GM23338 (cell line): Measurements from ENCODE around the gene MAGI1.

ENCODE experiments used
- CREB1 ChIP-seq: fragments of 250-450 bp; sonication (Bioruptor Pico); IDR thresholded peaks from 2 replicates; pipeline ENCODE4 v1.5.0; 2020; ENCODE audit warnings: low read depth, mild to moderate bottlenecking, moderate library complexity
- CTCF ChIP-seq, 2 experiments: fragments of 200-600 bp in 1 of 2; sonication (generic) in 1 of 2; conservative IDR thresholded peaks; 2 replicates each; pipeline versions ENCODE4 v1.5.1 to v1.6.1; 2016 to 2017; ENCODE audit warnings: antibody characterized with exemption in 2 of 2, low read depth in 2 of 2, mild to moderate bottlenecking in 2 of 2, moderate library complexity in 1 of 2
- ETS1 ChIP-seq: IDR thresholded peaks from 2 replicates; pipeline ENCODE4 v1.6.1; 2016; ENCODE audit warnings: antibody characterized with exemption
- EZH2phosphoT487 ChIP-seq: fragments of 200-600 bp; sonication (generic); IDR thresholded peaks from one replicate; pipeline ENCODE4 v1.8.1; 2018; ENCODE audit warnings: antibody characterized with exemption; ENCODE audit not compliant: unreplicated experiment
- POLR2AphosphoS5 ChIP-seq: IDR thresholded peaks from 2 replicates; pipeline ENCODE4 v1.6.1; 2016; ENCODE audit warnings: antibody characterized with exemption, low read depth
- TF ChIP-seq, protein P1 (sequence below): IDR thresholded peaks from one replicate; pipeline ENCODE4 v1.6.1; 2018; ENCODE audit warnings: antibody characterized with exemption; ENCODE audit not compliant: unreplicated experiment

DNA sequence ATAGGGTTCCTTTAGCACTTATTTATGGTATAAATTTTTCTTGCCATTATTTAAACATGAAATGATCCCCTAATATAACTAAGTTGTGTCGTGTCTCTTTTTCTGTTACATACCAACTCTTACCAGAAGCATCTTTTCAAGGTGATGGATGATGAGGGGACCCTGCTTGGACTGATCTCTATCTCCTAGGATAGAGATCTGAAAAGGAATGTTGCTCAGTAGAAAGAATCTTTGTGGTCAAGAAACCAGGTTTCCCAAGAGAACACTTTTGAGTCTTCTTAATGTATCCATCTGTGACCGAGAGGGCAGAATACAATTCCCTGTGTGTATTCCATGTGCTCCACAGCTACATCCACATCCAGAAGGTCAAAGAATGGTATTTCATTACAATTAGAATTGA lies 409.7 kb downstream of the MAGI1 start:
- TF ChIP-seq CTCF (conservative IDR thresholded peaks at IDR 0.05; ENCODE audit: low read depth in 2 of 2), result no peak
- TF ChIP-seq POLR2AphosphoS5, result no peak
- TF ChIP-seq ETS1, result no peak
- TF ChIP-seq, protein P1, sequence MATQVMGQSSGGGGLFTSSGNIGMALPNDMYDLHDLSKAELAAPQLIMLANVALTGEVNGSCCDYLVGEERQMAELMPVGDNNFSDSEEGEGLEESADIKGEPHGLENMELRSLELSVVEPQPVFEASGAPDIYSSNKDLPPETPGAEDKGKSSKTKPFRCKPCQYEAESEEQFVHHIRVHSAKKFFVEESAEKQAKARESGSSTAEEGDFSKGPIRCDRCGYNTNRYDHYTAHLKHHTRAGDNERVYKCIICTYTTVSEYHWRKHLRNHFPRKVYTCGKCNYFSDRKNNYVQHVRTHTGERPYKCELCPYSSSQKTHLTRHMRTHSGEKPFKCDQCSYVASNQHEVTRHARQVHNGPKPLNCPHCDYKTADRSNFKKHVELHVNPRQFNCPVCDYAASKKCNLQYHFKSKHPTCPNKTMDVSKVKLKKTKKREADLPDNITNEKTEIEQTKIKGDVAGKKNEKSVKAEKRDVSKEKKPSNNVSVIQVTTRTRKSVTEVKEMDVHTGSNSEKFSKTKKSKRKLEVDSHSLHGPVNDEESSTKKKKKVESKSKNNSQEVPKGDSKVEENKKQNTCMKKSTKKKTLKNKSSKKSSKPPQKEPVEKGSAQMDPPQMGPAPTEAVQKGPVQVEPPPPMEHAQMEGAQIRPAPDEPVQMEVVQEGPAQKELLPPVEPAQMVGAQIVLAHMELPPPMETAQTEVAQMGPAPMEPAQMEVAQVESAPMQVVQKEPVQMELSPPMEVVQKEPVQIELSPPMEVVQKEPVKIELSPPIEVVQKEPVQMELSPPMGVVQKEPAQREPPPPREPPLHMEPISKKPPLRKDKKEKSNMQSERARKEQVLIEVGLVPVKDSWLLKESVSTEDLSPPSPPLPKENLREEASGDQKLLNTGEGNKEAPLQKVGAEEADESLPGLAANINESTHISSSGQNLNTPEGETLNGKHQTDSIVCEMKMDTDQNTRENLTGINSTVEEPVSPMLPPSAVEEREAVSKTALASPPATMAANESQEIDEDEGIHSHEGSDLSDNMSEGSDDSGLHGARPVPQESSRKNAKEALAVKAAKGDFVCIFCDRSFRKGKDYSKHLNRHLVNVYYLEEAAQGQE, result no peak
- no peak for TF ChIP-seq CREB1 (CRISPR knock-in tag)
- TF ChIP-seq EZH2phosphoT487, result no peak
